A673 (cell line): ENCODE measurements around the gene UMODL1. TPM values are rescaled to one million over a fixed set of nuclear protein-coding genes. Genes with fewer than 3 reads are reported as not detected.

ENCODE experiments used
- BruUV-seq: library from RNA; stranded (reverse); fragments of 400-500 nt; replicated peaks from 2 replicates; lab custom pipeline; 2021; lab: Mats Ljungman, UMichigan
- CTCF ChIA-PET: fragments of 300-600 bp; sonication (Branson Sonifier 250); formaldehyde crosslinking; loops from one replicate; lab custom pipeline; 2022; ENCODE audit warnings: antibody characterized with exemption; lab: Charles Lee
- POLR2A ChIA-PET: fragments of 300-600 bp; sonication (Branson Sonifier 250); formaldehyde crosslinking; loops from one replicate; lab custom pipeline; 2022; ENCODE audit warnings: antibody characterized with exemption; ENCODE audit not compliant: low non-redundant PET; lab: Charles Lee
- DNase-seq: peaks from one replicate; pipeline ENCODE4 v3.0.0-alpha.2; 2015; ENCODE audit warnings: low spot score
- H3K27ac ChIP-seq: fragments of 200-600 bp; sonication (generic); 2 replicates; pipeline ENCODE4 v1.5.1; 2016; ENCODE audit warnings: mixed run types, low read depth, mild to moderate bottlenecking, mixed read lengths, antibody characterized with exemption, low read length; ENCODE audit not compliant: poor library complexity, severe bottlenecking
- H3K27me3 ChIP-seq: fragments of 200-600 bp; sonication (generic); replicated peaks from 2 replicates; pipeline ENCODE4 v1.6.1; 2017; ENCODE audit warnings: mixed run types, low read depth, mild to moderate bottlenecking, mixed read lengths, antibody characterized with exemption, low read length; ENCODE audit not compliant: insufficient read depth, poor library complexity
- H3K36me3 ChIP-seq: fragments of 200-600 bp; sonication (generic); 2 replicates; pipeline ENCODE4 v1.6.1; 2016; ENCODE audit warnings: mixed run types, mild to moderate bottlenecking, mixed read lengths, antibody characterized with exemption, low read length; ENCODE audit not compliant: insufficient read depth, poor library complexity, severe bottlenecking
- H3K4me1 ChIP-seq: fragments of 200-600 bp; sonication (generic); 2 replicates; pipeline ENCODE4 v1.6.1; 2017; ENCODE audit warnings: mixed run types, mild to moderate bottlenecking, mixed read lengths, antibody characterized with exemption, low read length; ENCODE audit not compliant: insufficient read depth, poor library complexity, severe bottlenecking
- H3K4me3 ChIP-seq: fragments of 200-600 bp; sonication (generic); 2 replicates; pipeline ENCODE4 v1.5.1; 2016; ENCODE audit warnings: low read depth, mixed run types, mild to moderate bottlenecking, mixed read lengths, low read length; ENCODE audit not compliant: poor library complexity, severe bottlenecking
- H3K9me3 ChIP-seq: fragments of 200-600 bp; sonication (generic); 2 replicates; pipeline ENCODE4 v1.6.1; 2016; ENCODE audit warnings: mixed run types, low read depth, mild to moderate bottlenecking, mixed read lengths, antibody characterized with exemption, low read length; ENCODE audit not compliant: poor library complexity, severe bottlenecking
- EZH2 ChIP-seq: fragments of 200-600 bp; sonication (generic); IDR thresholded peaks from 2 replicates; pipeline ENCODE4 v1.6.1; 2017; ENCODE audit warnings: borderline replicate concordance, low read depth, mild to moderate bottlenecking, mixed read lengths, antibody characterized with exemption, low read length; ENCODE audit not compliant: poor library complexity, severe bottlenecking
- intact Hi-C: fragments of 100-400 bp; cut with micrococcal nuclease; formaldehyde crosslinking; loops from one replicate; pipeline ENCODE4 v1.10.0; 2022; ENCODE audit not compliant: unreplicated experiment
- total RNA-seq: library from RNA; stranded (reverse); gene quantifications from 2 replicates; pipeline ENCODE4 v1.2.3, GENCODE V29; 2021
- TF ChIP-seq, protein P1 (sequence below): fragments of 300-800, 200-600 bp; sonication (generic); conservative IDR thresholded peaks from 2 replicates; pipeline ENCODE4 v1.5.1; 2017; ENCODE audit warnings: low read depth, mild to moderate bottlenecking, antibody characterized with exemption, low read length, moderate library complexity, mixed read lengths

Gene UMODL1
- total RNA-seq, 1 experiment from 2014 or later = not detected

DNA sequence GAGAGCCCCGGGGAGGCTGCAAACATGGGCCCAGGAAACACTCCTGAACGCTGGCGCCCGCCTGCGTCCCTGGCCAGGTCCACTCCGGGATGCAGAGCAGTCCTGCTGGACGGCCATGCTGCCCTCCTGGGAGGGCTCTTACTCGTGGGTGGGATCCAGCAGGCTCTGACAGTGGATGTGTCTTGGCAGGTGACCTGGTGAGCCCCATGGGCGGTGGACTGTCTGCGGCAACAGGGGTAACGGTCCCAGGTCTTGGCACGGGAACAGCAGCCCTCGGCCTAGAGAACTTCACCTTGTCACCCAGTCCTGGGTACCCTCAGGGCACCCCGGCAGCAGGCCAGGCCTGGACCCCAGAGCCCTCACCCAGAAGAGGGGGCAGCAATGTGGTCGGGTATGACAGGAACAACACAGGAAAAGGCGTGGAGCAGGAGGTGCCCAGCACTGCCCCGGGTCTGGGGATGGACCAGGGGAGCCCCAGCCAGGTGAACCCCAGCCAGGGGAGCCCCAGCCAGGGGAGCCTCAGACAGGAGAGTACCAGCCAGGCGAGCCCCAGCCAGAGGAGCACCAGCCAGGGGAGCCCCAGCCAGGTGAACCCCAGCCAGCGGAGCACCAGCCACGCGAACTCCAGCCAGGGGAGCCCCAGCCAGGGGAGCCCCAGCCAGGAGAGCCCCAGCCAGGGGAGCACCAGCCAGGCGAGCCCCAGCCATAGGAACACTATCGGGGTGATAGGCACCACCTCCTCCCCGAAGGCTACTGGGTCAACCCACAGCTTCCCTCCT lies 39.8 kb downstream of the UMODL1 start:
- Histone ChIP-seq H3K9me3 (no peaks in the 10 kb centered on the region), H3K27ac (no peak overlapping the region), H3K4me3 (no peak overlapping the region), H3K4me1 (peaks cover 4% of the 10 kb centered on the region), H3K27me3 (no peaks in the 10 kb centered on the region), H3K36me3 (no peaks in the 10 kb centered on the region)
- ChIA-PET CTCF (no interaction called here), POLR2A (no interaction called here)
- TF ChIP-seq EZH2 = no peak
- TF ChIP-seq, protein P1, sequence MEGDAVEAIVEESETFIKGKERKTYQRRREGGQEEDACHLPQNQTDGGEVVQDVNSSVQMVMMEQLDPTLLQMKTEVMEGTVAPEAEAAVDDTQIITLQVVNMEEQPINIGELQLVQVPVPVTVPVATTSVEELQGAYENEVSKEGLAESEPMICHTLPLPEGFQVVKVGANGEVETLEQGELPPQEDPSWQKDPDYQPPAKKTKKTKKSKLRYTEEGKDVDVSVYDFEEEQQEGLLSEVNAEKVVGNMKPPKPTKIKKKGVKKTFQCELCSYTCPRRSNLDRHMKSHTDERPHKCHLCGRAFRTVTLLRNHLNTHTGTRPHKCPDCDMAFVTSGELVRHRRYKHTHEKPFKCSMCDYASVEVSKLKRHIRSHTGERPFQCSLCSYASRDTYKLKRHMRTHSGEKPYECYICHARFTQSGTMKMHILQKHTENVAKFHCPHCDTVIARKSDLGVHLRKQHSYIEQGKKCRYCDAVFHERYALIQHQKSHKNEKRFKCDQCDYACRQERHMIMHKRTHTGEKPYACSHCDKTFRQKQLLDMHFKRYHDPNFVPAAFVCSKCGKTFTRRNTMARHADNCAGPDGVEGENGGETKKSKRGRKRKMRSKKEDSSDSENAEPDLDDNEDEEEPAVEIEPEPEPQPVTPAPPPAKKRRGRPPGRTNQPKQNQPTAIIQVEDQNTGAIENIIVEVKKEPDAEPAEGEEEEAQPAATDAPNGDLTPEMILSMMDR = no peak
- intact Hi-C loops = loop anchor here (10.0 kb wide), 1 partner anchor 226 kb away; no protein-coding TSS in a partner anchor
- BruUV-seq = no TSS peak
- no peak for DNase-seq

DNA sequence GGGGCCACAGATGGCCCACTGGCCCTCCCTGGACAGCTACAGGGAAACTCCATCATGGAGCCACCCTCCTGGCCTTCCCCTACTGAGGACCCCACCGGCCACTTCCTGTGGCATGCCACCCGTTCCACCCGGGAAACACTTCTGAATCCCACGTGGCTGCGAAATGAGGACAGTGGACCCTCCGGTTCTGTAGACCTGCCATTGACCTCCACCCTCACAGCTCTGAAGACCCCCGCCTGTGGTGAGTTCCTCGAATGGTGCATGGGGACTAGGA lies 40.3 kb downstream of the UMODL1 start:
- BruUV-seq = no TSS peak
- CTCF ChIA-PET = interaction anchor here (1.2 kb wide), 1 partner anchor 828 kb away, joined by 3 read pairs; no protein-coding TSS in a partner anchor

DNA sequence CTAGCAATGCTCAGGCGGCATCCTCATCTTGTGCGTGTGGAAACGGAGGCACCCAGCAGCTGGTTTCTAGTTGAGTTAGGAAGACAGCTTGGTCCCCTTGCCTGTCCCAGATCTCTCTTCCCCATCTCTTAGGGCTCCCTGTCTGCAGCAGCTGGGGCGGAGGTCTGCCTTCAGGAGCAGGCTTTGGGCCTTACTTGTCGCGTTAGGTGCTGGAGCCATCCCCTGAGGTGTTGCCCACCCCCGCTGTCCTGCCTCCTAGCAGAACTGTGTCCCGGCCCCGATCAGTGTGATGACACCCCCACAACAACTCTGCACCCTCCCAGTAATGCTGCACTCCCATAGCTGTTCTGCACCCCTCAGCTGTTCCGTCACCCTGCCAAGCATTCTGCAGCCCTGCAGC lies 40.7 kb downstream of the UMODL1 start:
- intact Hi-C loops = loop anchor here (10.0 kb wide), 1 partner anchor 227 kb away; no protein-coding TSS in a partner anchor
- ChIA-PET CTCF (interaction anchor here (1.2 kb wide), 1 partner anchor 828 kb away, joined by 3 read pairs; no protein-coding TSS in a partner anchor), POLR2A (interaction anchor here (0.8 kb wide), 1 partner anchor 1555 kb away, joined by 4 read pairs; no protein-coding TSS in a partner anchor)
- Histone ChIP-seq H3K9me3 (no peaks in the 10 kb centered on the region), H3K27me3 (no peaks in the 10 kb centered on the region), H3K4me3 (no peak overlapping the region), H3K27ac (no peak overlapping the region), H3K36me3 (no peaks in the 10 kb centered on the region), H3K4me1 (peaks cover 4% of the 10 kb centered on the region)
- DNase-seq = no peak
- BruUV-seq = no TSS peak
- TF ChIP-seq, protein P1 = no peak
- TF ChIP-seq EZH2 = no peak

More for the DNA sequence above, 40.3 kb downstream of the UMODL1 start:
- Histone ChIP-seq H3K27me3 (no peaks in the 10 kb centered on the region), H3K27ac (no peak overlapping the region), H3K4me1 (peaks cover 4% of the 10 kb centered on the region), H3K9me3 (no peaks in the 10 kb centered on the region), H3K36me3 (no peaks in the 10 kb centered on the region), H3K4me3 (no peak overlapping the region)
- TF ChIP-seq, protein P1 = no peak
- no peak for TF ChIP-seq EZH2
- intact Hi-C loops = loop anchor here (10.0 kb wide), 1 partner anchor 227 kb away; no protein-coding TSS in a partner anchor
- DNase-seq = no peak
- POLR2A ChIA-PET = no interaction called here
